Measurements from ENCODE around the gene MPPED2.

GRCh38 chr11:30414806-30415205 lies 171.3 kb downstream of the MPPED2 start:
- TF ChIP-seq CTCF (IDR thresholded peaks at IDR 0.05; ENCODE audit: low read length) (no peak), EZH2phosphoT487 (IDR thresholded peaks at IDR 0.05; ENCODE audit: low read length) (no peak), EZH2 (optimal IDR thresholded peaks at IDR 0.05; ENCODE audit: low read depth, low read length) (no peak)
